GM12878 (cell line): Measurements from ENCODE around the gene SYCE3. TPM values are rescaled to one million over a fixed set of nuclear protein-coding genes. Genes with fewer than 3 reads are reported as not detected.

Experiments
- BMI1 ChIP-seq: fragments of 450-650 bp; IDR thresholded peaks from 2 replicates; pipeline ENCODE4 v1.6.1; 2016; ENCODE audit warnings: mild to moderate bottlenecking, moderate library complexity, borderline replicate concordance
- CBX3 ChIP-seq: fragments of 200-600 bp; sonication (generic); IDR thresholded peaks from 2 replicates; pipeline ENCODE4 v1.6.1; 2016; ENCODE audit warnings: low read depth, borderline replicate concordance
- CREM ChIP-seq: IDR thresholded peaks from 2 replicates; pipeline ENCODE4 v1.6.1; 2014; ENCODE audit warnings: antibody characterized with exemption, low read depth
- DPF2 ChIP-seq: fragments of 450-650 bp; IDR thresholded peaks from 2 replicates; pipeline ENCODE4 v1.6.1; 2017; ENCODE audit warnings: mild to moderate bottlenecking
- EGR1 ChIP-seq, 2 experiments: IDR thresholded peaks; 1 replicate in 1 of 2; 2 replicates in 1 of 2; pipeline ENCODE4 v1.6.1; 2011 to 2012; ENCODE audit warnings: low read depth in 2 of 2, low read length in 2 of 2, borderline replicate concordance in 1 of 2, mild to moderate bottlenecking in 1 of 2, moderate library complexity in 1 of 2
- ELK1 ChIP-seq: IDR thresholded peaks from 2 replicates; pipeline ENCODE4 v1.6.1; 2012; ENCODE audit warnings: low read depth, low read length, improper control_type of control experiment
- ESRRA ChIP-seq: IDR thresholded peaks from 2 replicates; pipeline ENCODE4 v1.6.1; 2012; ENCODE audit warnings: mild to moderate bottlenecking, low read length, improper control_type of control experiment
- IRF5 ChIP-seq: fragments of 450-650 bp; IDR thresholded peaks from 2 replicates; pipeline ENCODE4 v1.6.1; 2017; ENCODE audit warnings: borderline replicate concordance
- KAT2A ChIP-seq: conservative IDR thresholded peaks from 2 replicates; pipeline ENCODE4 v1.6.1; 2011; ENCODE audit warnings: low read depth, low read length; ENCODE audit not compliant: control insufficient read depth
- KLF5 ChIP-seq: fragments of 450-650 bp; IDR thresholded peaks from 2 replicates; pipeline ENCODE4 v1.6.1; 2014; ENCODE audit warnings: mild to moderate bottlenecking; ENCODE audit not compliant: partially characterized antibody
- MAX ChIP-seq: IDR thresholded peaks from 2 replicates; pipeline ENCODE4 v1.6.1; 2012; ENCODE audit warnings: low read depth, low read length, improper control_type of control experiment
- MEF2A ChIP-seq: IDR thresholded peaks from 2 replicates; pipeline ENCODE4 v1.6.1; 2011; ENCODE audit warnings: low read depth, mild to moderate bottlenecking, low read length, moderate library complexity; ENCODE audit not compliant: insufficient read depth
- MEF2B ChIP-seq: fragments of 450-650 bp; IDR thresholded peaks from 2 replicates; pipeline ENCODE4 v1.6.1; 2018; ENCODE audit warnings: mild to moderate bottlenecking, moderate library complexity; ENCODE audit not compliant: partially characterized antibody, poor library complexity, severe bottlenecking
- NFIC ChIP-seq: IDR thresholded peaks from 2 replicates; pipeline ENCODE4 v1.6.1; 2012; ENCODE audit warnings: low read depth, mild to moderate bottlenecking, inconsistent platforms, low read length, moderate library complexity
- NFXL1 ChIP-seq: fragments of 450-650 bp; IDR thresholded peaks from 2 replicates; pipeline ENCODE4 v1.6.1; 2017; ENCODE audit warnings: antibody characterized with exemption, mild to moderate bottlenecking, borderline replicate concordance
- POU2F2 ChIP-seq: IDR thresholded peaks from 3 replicates; pipeline ENCODE4 v1.6.1; 2011; ENCODE audit warnings: low read depth, mild to moderate bottlenecking, low read length, borderline replicate concordance
- RCOR1 ChIP-seq: conservative IDR thresholded peaks from 2 replicates; pipeline ENCODE4 v1.6.1; 2012; ENCODE audit warnings: low read depth, low read length, improper control_type of control experiment
- RUNX3 ChIP-seq: IDR thresholded peaks from 2 replicates; pipeline ENCODE4 v1.6.1; 2012; ENCODE audit warnings: low read length, inconsistent platforms
- SREBF2 ChIP-seq: IDR thresholded peaks from 2 replicates; pipeline ENCODE4 v1.6.1; 2012; ENCODE audit warnings: mild to moderate bottlenecking, low read length
- SUPT20H ChIP-seq: IDR thresholded peaks from 2 replicates; pipeline ENCODE4 v1.6.1; 2011; ENCODE audit warnings: low read depth, mild to moderate bottlenecking, low read length, moderate library complexity, borderline replicate concordance; ENCODE audit not compliant: control insufficient read depth
- TCF7 ChIP-seq: IDR thresholded peaks from 2 replicates; pipeline ENCODE4 v1.6.1; 2014; ENCODE audit warnings: antibody characterized with exemption, borderline replicate concordance
- ZNF217 ChIP-seq: fragments of 450-650 bp; IDR thresholded peaks from 2 replicates; pipeline ENCODE4 v1.6.1; 2017; ENCODE audit warnings: antibody characterized with exemption, mild to moderate bottlenecking
- ZNF687 ChIP-seq: fragments of 450-650 bp; IDR thresholded peaks from 2 replicates; pipeline ENCODE4 v1.6.1; 2017; ENCODE audit warnings: mild to moderate bottlenecking, moderate library complexity
- polyA plus RNA-seq, 11 experiments: library from polyadenylated mRNA; depleted of rRNA in 4 of 11; unstranded in 6 of 11; stranded (reverse) in 5 of 11; fragments of >200 nt; fragmentation: Nextera tagmentation in 4 of 11; fragmentation: Illumina TruSeq in 1 of 11; extraction: Ambion mirVana in 4 of 11; extraction: Trizol in 1 of 11; gene quantifications; 1 replicate in 1 of 11; 2 replicates in 10 of 11; pipeline versions ENCODE4 v1.2.1 to v1.2.3, GENCODE V29; 2011 to 2016; ENCODE audit warnings: inconsistent platforms in 2 of 11, missing spikeins in 2 of 11, low read depth in 1 of 11
- total RNA-seq, 4 experiments: library from RNA; depleted of rRNA in 3 of 4; stranded (reverse); fragments of >200 nt in 3 of 4; fragmentation: Illumina TruSeq in 1 of 4; extraction: Trizol in 1 of 4; gene quantifications; 2 replicates each; pipeline versions ENCODE4 v1.2.1 to v1.2.3, GENCODE V29; 2013 to 2021
- TF ChIP-seq, protein P1 (sequence below): IDR thresholded peaks from 2 replicates; pipeline ENCODE4 v1.6.1; 2011; ENCODE audit warnings: mild to moderate bottlenecking, low read depth, low read length, moderate library complexity; ENCODE audit not compliant: insufficient replicate concordance

The SYCE3 gene
- total and polyA plus RNA-seq, 10 of the 15 experiments (the other 5 are each of a cell fraction or from before 2014, with no cell fraction given), result 0.38 to 0.91 (median 0.76) TPM; not detected in 4

DNA sequence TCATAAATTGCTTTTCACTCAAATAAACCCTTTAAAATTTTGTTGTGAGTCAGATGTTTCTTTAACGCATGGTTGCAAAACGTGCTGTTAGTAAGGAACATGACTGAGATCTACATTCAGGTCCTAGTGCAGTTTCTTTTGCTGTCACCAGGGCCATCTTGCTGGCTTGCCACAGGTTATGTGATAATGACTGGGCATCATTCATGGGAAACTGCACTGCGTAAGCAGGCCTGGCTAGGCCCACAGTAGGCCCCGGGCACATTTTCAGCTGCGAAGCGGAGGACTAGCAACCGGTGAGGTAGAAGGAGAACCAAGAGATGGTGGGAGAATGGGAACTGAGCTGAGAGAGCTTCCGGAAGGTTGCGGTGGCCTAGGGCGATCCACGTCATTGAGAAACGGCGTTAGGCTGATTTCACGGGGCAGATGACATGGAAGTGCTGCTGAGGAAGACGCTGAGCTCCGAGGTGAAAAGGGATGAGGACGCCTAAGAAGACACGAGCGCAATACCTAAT is 20.2 kb downstream of the SYCE3 start (continued):
- TF ChIP-seq MEF2A (no peak), NFIC (peak; percentile 71), MAX (no peak), ZNF217 (no peak), CREM (peak; percentile 83), IRF5 (no peak), TCF7 (no peak), POU2F2 (0 out of 3 replicates have a peak, but pooled peaks have one; percentile 25), BMI1 (peak; percentile 60; the same call in 1 of the 2 replicates), RCOR1 (no peak), ESRRA (no peak), SREBF2 (no peak), KAT2A (no peak), ELK1 (no peak), RUNX3 (peak; percentile 84), EGR1 (IDR thresholded peaks at IDR 0.05; ENCODE audit: borderline replicate concordance in 1 of 2, low read depth in 2 of 2, low read length in 2 of 2) (no peak), ZNF687 (peak; percentile 100), NFXL1 (no peak), MEF2B (peak; percentile 71), SUPT20H (no peak), DPF2 (peak; percentile 74), CBX3 (no peak), KLF5 (no peak)
- TF ChIP-seq, protein P1, sequence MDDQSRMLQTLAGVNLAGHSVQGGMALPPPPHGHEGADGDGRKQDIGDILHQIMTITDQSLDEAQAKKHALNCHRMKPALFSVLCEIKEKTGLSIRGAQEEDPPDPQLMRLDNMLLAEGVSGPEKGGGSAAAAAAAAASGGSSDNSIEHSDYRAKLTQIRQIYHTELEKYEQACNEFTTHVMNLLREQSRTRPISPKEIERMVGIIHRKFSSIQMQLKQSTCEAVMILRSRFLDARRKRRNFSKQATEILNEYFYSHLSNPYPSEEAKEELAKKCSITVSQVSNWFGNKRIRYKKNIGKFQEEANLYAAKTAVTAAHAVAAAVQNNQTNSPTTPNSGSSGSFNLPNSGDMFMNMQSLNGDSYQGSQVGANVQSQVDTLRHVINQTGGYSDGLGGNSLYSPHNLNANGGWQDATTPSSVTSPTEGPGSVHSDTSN, result no peak
